Peyer's patch (tissue), 4 donors: Measurements from ENCODE around the gene NMUR1. TPM values are rescaled to one million over a fixed set of nuclear protein-coding genes. Genes with fewer than 3 reads are reported as not detected.
"Not testable (repeated sequence)": the region's sequence is repeated elsewhere in the genome, so short reads cannot be mapped to it uniquely, and the experiment has no call there.

Experiments
- DNase-seq, 3 donors: peaks; one replicate each; pipeline ENCODE4 v3.0.0-alpha.2; 2017 to 2019
- H3K27ac ChIP-seq, 4 donors: fragments of 200-600 bp; sonication (generic); one replicate each; pipeline ENCODE4 v1.5.1; 2016 to 2019
- H3K27me3 ChIP-seq, 2 donors: fragments of 200-600 bp; sonication (generic); one replicate each; pipeline ENCODE4 v1.5.1; 2019
- H3K36me3 ChIP-seq, 3 donors: fragments of 200-600 bp; sonication (generic); one replicate each; pipeline ENCODE4 v1.5.1; 2016 to 2019
- H3K4me1 ChIP-seq, 4 donors: fragments of 200-600 bp; sonication (generic); one replicate each; pipeline ENCODE4 v1.5.1; 2016 to 2019
- H3K4me3 ChIP-seq, 4 donors: fragments of 200-600 bp; sonication (generic); 1 replicate in 3 of 4; 2 replicates in 1 of 4; pipeline ENCODE4 v1.5.1; 2016 to 2019; ENCODE audit warnings: mild to moderate bottlenecking in 1 of 4
- H3K9me3 ChIP-seq, 4 donors: fragments of 200-600 bp; sonication (generic); one replicate each; pipeline ENCODE4 v1.5.1; 2016 to 2019; ENCODE audit warnings: mild to moderate bottlenecking in 1 of 4
- POLR2A ChIP-seq, 2 donors: fragments of 450-650 bp; IDR thresholded peaks; one replicate each; pipeline ENCODE4 v1.5.1; 2017; ENCODE audit warnings: antibody characterized with exemption in 2 of 2, mild to moderate bottlenecking in 2 of 2, moderate library complexity in 2 of 2
- total RNA-seq, 4 donors: library from RNA; depleted of rRNA; stranded (reverse); fragments of >200 nt; gene quantifications; one replicate each; pipeline ENCODE4 v1.1.0, GENCODE V29; 2016
- TF ChIP-seq, protein P1 (sequence below), 6 experiments: fragments of 450-650 bp in 4 of 6; fragments of 200-600 bp in 2 of 6; sonication (generic) in 1 of 6; IDR thresholded peaks; one replicate each; pipeline ENCODE4 v1.5.1; 2017 to 2019; ENCODE audit warnings: antibody characterized with exemption in 6 of 6, mild to moderate bottlenecking in 3 of 6, moderate library complexity in 1 of 6

Gene NMUR1
- total RNA-seq = 1 to 10 TPM in 1 of 4 donors, under 1 TPM in 2, not detected in 1; 0.53 to 3.1 (median 0.80) TPM

DNA sequence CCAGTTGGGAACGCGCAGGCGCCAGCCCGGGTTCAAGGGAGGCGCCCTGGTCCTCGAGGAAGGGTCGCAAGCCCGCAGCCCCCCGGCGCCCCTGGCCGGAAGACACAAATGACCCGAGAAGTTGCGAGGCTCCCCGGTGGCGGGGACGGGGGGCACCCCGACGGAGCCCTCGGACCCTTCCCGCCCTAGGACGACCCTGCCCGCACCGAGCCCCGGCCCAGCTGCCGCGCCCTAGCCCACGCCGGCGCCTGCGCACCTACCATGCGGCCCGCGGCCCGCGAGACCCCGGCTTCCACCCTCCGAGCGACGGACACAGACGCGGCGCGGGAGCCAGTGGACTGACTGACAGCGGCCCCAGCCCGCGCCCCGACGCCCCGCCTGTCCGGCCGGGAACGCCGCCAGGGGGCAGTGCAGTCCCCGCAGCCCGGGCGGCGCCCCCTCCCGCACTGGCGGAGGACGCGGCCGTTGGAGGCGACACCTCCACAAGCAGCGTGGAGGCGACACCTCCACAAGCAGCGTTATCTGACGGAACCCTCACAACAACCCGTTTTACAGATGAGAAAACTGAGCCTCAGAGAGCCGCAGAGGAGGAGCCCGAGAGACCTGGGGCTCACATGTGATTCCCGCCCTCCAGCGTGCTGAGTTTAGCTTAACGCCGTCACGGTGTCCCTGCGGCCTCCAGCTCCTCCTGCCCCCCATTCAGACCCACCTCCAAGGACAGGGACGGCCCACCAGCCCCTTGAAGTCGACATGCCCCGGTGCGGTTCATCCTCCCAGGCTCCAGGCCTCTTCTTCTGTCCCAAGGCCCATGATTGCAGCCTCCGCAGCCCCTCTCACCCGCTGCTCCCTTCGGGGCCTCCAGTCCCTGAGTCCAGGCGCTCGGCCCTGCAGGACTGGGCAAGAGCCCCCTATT is at the start of gene NMUR1:
NMUR1 (minus strand) TSS at position 347 of the 913 bp plus-strand sequence; CDS start at position 263, 84 bp downstream.
- TF ChIP-seq POLR2A (IDR thresholded peaks at IDR 0.05) = no peak
- TF ChIP-seq, protein P1, sequence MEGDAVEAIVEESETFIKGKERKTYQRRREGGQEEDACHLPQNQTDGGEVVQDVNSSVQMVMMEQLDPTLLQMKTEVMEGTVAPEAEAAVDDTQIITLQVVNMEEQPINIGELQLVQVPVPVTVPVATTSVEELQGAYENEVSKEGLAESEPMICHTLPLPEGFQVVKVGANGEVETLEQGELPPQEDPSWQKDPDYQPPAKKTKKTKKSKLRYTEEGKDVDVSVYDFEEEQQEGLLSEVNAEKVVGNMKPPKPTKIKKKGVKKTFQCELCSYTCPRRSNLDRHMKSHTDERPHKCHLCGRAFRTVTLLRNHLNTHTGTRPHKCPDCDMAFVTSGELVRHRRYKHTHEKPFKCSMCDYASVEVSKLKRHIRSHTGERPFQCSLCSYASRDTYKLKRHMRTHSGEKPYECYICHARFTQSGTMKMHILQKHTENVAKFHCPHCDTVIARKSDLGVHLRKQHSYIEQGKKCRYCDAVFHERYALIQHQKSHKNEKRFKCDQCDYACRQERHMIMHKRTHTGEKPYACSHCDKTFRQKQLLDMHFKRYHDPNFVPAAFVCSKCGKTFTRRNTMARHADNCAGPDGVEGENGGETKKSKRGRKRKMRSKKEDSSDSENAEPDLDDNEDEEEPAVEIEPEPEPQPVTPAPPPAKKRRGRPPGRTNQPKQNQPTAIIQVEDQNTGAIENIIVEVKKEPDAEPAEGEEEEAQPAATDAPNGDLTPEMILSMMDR (IDR thresholded peaks at IDR 0.05) = peak; percentile 65 to 94 (median 78)
- Histone ChIP-seq H3K9me3 (no peaks in the 10 kb centered on the region), H3K27me3 (peaks cover 0 to 4% of the 10 kb centered on the region in 2 donors), H3K4me3 (peak within 1 kb of the TSS; percentile 29 to 61 (median 53)), H3K27ac (peak within 1 kb of the TSS in 3 of 4 donors; percentile 25 to 69 (median 48)), H3K36me3 (no peaks in the 10 kb centered on the region), H3K4me1 (peaks cover 0 to 22% (median 6%) of the 10 kb centered on the region in 4 donors)
- peak; percentile 61 to 79 (median 74) for DNase-seq

DNA sequence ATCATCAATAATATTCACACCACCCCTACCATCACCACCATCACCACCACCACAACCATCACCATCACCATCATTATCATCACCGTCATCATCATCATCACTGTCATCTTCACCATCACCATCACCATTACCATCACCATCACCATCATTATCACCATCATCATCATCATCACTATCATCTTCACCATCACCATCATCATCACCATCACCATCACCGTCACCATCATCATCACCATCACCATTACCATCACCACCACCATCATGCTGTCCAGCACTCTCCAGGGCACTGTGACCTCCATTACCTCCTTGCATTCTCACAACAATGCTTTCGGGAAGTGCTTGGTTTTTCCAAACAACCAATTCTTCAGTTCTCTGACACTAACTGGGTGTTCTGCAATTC is 49.3 kb upstream of the NMUR1 start:
- H3K4me1 ChIP-seq = no peaks in the 10 kb centered on the region
- H3K4me3 ChIP-seq = no peak overlapping the region
- no peaks in the 10 kb centered on the region for H3K36me3 ChIP-seq
- no peaks in the 10 kb centered on the region for H3K27me3 ChIP-seq
- no peak for DNase-seq
- TF ChIP-seq, protein P1 (IDR thresholded peaks at IDR 0.05) = no peak
- no peak for TF ChIP-seq POLR2A (IDR thresholded peaks at IDR 0.05)
- H3K9me3 ChIP-seq = no peaks in the 10 kb centered on the region
- no peak overlapping the region for H3K27ac ChIP-seq

DNA sequence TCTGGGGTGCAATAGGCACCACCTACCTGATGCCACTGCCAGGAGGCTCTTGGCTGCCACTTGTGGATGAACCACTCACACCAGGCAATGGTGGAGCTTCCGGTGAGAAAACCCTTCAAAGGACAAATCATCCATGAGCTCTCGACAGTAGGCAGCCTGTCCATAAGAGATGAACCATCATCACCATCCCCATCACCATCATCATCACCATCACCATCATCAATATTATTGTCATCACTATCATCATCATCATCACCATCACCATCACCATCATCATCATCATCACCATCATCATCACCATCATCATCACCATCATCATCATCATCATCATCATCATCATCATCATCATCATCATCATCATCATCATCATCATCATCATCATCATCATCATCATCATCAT is 48.4 kb upstream of the NMUR1 start:
- H3K27me3 ChIP-seq, H3K27ac ChIP-seq, H3K4me1 ChIP-seq, DNase-seq, H3K36me3 ChIP-seq, H3K9me3 ChIP-seq, H3K4me3 ChIP-seq: not testable (repeated sequence)

GRCh38 chr2:231576465-231576864 is 46.2 kb upstream of the NMUR1 start:
- no peaks in the 10 kb centered on the region for H3K27me3 ChIP-seq
- TF ChIP-seq, protein P1 (IDR thresholded peaks at IDR 0.05) = no peak
- TF ChIP-seq POLR2A (IDR thresholded peaks at IDR 0.05) = no peak
- DNase-seq = no peak

GRCh38 chr2:231575612-231576256 is 45.5 kb upstream of the NMUR1 start:
- Histone ChIP-seq H3K4me1 (no peaks in the 10 kb centered on the region), H3K27me3 (no peaks in the 10 kb centered on the region), H3K9me3 (no peaks in the 10 kb centered on the region), H3K4me3 (no peak overlapping the region), H3K36me3 (no peaks in the 10 kb centered on the region), H3K27ac (no peak overlapping the region)
- no peak for DNase-seq
- TF ChIP-seq POLR2A (IDR thresholded peaks at IDR 0.05) = no peak
- TF ChIP-seq, protein P1 (IDR thresholded peaks at IDR 0.05) = no peak

More at GRCh38 chr2:231576465-231576864, 46.2 kb upstream of the NMUR1 start:
- Histone ChIP-seq H3K36me3 (no peaks in the 10 kb centered on the region), H3K9me3 (no peaks in the 10 kb centered on the region), H3K4me1 (no peaks in the 10 kb centered on the region), H3K27ac (no peak overlapping the region), H3K4me3 (no peak overlapping the region)
